GM21723 (cell line): ENCODE data around the gene EEPD1.
A peak's percentile ranks its signal among the peaks of the same experiment; 100 is the strongest.
"Not testable (repeated sequence)": the region's sequence is repeated elsewhere in the genome, so short reads cannot be mapped to it uniquely, and the experiment has no call there.

ENCODE experiments used
- ATAC-seq: cut with Tn5 transposase; IDR thresholded peaks from one replicate; pipeline ENCODE4 v1.9.1; 2021; ENCODE audit warnings: mild to moderate bottlenecking, moderate library complexity; ENCODE audit not compliant: unreplicated experiment

Gene EEPD1

GRCh38 chr7:36249091-36249490 is 96.0 kb downstream of the EEPD1 start:
- ATAC-seq, result no peak

- ATAC-seq, result no peak
Measured at GRCh38 chr7:36253699-36254098, 100.6 kb downstream of the EEPD1 start.

- not testable (repeated sequence) for ATAC-seq
Measured at GRCh38 chr7:36258510-36259259, 105.6 kb downstream of the EEPD1 start.

- ATAC-seq, result no peak
Measured at GRCh38 chr7:36260481-36260880, 107.4 kb downstream of the EEPD1 start.

- ATAC-seq, result no peak
Measured at GRCh38 chr7:36261019-36261754, 108.1 kb downstream of the EEPD1 start.

- no peak for ATAC-seq
Measured at GRCh38 chr7:36262309-36263094, 109.4 kb downstream of the EEPD1 start.

DNA sequence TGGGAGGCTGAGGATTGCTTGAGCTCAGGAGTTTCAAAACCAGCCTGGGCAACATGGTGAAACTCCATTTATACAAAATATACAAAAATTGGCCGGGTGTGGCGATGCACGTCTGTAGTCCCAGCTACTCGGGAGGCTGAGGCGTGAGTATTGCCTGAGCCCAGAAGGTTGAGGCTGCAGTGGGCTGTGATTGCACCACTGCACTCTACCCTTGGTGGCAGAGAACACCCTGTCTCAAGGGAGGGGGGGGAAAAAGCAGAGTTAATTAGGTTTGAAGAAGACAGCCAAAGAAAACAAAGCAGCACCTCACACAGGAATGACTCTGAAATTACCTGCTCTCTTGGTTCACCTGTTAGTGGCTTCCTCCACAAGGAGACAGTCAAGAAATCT is 110.0 kb downstream of the EEPD1 start:
- no peak for ATAC-seq

- peak; percentile 66 for ATAC-seq
Measured at GRCh38 chr7:36264123-36264801, 111.2 kb downstream of the EEPD1 start.

- no peak for ATAC-seq
Measured at GRCh38 chr7:36264913-36265516, 112.0 kb downstream of the EEPD1 start.

- no peak for ATAC-seq
Measured at GRCh38 chr7:36265680-36266079, 112.6 kb downstream of the EEPD1 start.

GRCh38 chr7:36266190-36266589 is 113.1 kb downstream of the EEPD1 start:
- no peak for ATAC-seq

DNA sequence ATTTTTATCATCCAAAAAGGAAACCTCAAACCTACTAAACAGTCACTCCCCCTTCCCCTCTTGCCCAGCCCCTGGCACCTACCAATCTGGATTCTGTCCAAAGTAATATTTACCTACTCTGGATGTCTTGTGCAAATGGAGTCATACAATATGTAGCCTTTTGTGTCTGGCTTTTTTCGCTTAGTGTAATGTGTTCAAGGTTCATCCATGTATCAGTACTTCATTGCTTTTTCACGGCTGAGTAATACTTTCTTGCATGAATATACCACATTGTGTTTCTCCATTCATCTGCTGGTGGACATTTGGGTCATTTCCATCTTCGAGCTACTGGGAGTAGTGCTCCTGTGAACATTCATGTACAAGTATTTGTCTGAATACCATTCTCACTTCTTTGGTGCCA is 113.6 kb downstream of the EEPD1 start:
- no peak for ATAC-seq

DNA sequence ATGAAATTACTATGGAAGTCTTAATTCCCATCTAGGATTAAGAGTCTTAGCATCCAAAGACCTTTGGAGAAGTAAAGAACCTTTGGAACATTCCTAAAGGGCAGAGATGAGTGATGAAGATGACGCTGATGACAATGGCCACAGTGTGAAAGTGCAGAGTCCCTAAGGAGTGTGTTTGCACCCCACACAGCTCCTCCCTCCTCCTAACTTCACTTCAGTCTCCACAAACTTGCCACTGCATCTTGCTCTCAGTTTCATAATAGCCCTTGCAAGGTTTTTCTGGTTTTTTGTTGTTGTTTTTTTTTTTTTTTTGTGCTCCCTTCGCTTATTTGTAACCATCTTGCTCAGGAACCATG is 119.1 kb downstream of the EEPD1 start:
- no peak for ATAC-seq

- no peak for ATAC-seq
Measured at GRCh38 chr7:36272567-36273269, 119.7 kb downstream of the EEPD1 start.

GRCh38 chr7:36273836-36274235 is 120.8 kb downstream of the EEPD1 start:
- no peak for ATAC-seq

- ATAC-seq, result no peak
Measured at GRCh38 chr7:36275735-36276284, 122.8 kb downstream of the EEPD1 start.

GRCh38 chr7:36276428-36277248 is 123.6 kb downstream of the EEPD1 start:
- ATAC-seq, result no peak

- ATAC-seq, result no peak
Measured at GRCh38 chr7:36277249-36277542, 124.1 kb downstream of the EEPD1 start.

DNA sequence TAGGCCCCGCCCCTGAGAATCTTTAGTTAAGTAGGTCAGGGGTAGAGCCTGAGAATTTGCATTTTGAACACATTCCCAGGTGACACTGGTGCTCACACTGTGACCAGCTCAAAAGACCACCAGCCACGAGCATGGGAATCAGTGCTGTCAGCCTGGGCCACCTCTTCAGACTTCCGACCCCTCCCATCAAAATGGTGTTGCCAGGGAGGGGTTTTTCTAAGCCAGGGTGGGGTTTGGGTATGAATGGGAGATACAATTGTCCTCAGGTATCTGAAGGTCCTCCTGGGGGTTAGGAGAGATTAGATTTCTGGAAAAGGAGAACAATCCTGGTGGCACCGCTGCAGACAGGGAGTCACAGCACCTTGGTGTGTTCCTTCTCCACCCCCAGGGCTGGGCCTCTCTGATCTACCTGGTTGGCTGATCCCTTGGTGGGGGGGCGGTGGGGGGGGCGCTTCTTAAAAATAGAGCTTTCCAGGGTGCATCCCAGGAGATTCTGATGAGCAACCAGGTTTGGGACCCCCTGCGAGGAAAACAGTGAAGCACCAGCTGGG is 125.1 kb downstream of the EEPD1 start:
- ATAC-seq, result no peak
